ENCODE measurements around the gene KIF26A. TPM values are rescaled to one million over a fixed set of nuclear protein-coding genes. Genes with fewer than 3 reads are reported as not detected.

KIF26A gene
- total RNA-seq, 1 donor from 2014 or later: 32.6 TPM

DNA sequence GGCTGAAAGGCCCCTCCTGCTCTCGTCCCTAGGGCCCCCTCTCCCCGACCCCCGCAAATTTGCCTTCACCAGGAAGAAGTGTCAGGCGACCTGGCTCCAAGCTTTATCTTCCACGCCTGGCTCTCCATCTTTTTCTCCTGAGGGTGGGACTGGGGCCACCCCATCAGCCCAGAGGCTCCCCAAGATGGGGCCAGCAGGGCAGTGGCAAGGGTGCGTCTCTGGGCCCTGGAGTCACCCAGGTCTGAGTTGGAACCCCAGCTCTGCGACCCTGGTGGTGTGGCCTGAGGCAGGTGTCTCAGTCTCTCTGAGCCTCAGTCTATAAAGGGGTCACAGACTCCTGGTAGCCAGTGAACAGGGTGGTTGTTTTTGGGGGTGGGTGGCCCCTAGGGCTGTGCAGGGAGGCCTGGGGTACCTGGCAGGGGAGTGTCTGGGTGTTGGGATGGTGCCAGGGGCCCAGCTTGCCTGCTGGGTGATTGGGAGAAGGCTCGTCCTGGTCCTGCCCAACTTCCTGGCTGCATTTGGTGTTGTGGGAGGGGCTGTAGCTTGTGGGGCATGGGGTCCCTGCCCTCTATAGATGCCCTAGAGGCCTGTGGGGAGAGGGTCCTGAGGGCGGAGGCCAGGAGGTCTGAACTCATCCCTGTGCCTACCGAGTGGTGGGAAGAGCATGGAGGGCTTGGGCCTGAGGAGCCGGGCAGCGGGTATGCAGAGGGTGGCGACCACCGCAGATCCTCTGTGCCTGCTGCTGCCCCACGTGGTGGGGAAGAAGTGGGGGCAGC is 7.6 kb downstream of the KIF26A start:
- Histone ChIP-seq H3K27me3 (no peaks in the 10 kb centered on the region), H3K27ac (no peak overlapping the region), H3K4me1 (no peaks in the 10 kb centered on the region), H3K9me3 (no peaks in the 10 kb centered on the region), H3K4me3 (no peak overlapping the region), H3K36me3 (no peaks in the 10 kb centered on the region)
- intact Hi-C loops (cut with DNase I): no loop called here
- TF ChIP-seq, protein P1, sequence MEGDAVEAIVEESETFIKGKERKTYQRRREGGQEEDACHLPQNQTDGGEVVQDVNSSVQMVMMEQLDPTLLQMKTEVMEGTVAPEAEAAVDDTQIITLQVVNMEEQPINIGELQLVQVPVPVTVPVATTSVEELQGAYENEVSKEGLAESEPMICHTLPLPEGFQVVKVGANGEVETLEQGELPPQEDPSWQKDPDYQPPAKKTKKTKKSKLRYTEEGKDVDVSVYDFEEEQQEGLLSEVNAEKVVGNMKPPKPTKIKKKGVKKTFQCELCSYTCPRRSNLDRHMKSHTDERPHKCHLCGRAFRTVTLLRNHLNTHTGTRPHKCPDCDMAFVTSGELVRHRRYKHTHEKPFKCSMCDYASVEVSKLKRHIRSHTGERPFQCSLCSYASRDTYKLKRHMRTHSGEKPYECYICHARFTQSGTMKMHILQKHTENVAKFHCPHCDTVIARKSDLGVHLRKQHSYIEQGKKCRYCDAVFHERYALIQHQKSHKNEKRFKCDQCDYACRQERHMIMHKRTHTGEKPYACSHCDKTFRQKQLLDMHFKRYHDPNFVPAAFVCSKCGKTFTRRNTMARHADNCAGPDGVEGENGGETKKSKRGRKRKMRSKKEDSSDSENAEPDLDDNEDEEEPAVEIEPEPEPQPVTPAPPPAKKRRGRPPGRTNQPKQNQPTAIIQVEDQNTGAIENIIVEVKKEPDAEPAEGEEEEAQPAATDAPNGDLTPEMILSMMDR (IDR thresholded peaks at IDR 0.05): no peak
- peak in 1 of 2 donors; percentile 54 for DNase-seq (ENCODE audit: low spot score in 2 of 2)

- TF ChIP-seq, protein P1 (IDR thresholded peaks at IDR 0.05): no peak
- DNase-seq (ENCODE audit: low spot score in 2 of 2): peak in 1 of 2 donors; percentile 46
- no peak overlapping the region for H3K27ac ChIP-seq
- no peak overlapping the region for H3K4me3 ChIP-seq
- H3K9me3 ChIP-seq: no peaks in the 10 kb centered on the region
- H3K27me3 ChIP-seq: no peaks in the 10 kb centered on the region
- H3K36me3 ChIP-seq: no peaks in the 10 kb centered on the region
- H3K4me1 ChIP-seq: no peaks in the 10 kb centered on the region
- intact Hi-C loops (cut with DNase I): no loop called here
Observed at GRCh38 chr14:104146651-104147345, 8.4 kb downstream of the KIF26A start.

- H3K4me3 ChIP-seq: no peak overlapping the region
- no peaks in the 10 kb centered on the region for H3K4me1 ChIP-seq
- no peak overlapping the region for H3K27ac ChIP-seq
- H3K9me3 ChIP-seq: no peaks in the 10 kb centered on the region
- no peaks in the 10 kb centered on the region for H3K27me3 ChIP-seq
- no peaks in the 10 kb centered on the region for H3K36me3 ChIP-seq
- DNase-seq (ENCODE audit: low spot score in 2 of 2): no peak
- TF ChIP-seq, protein P1 (IDR thresholded peaks at IDR 0.05): no peak
- intact Hi-C loops (cut with DNase I): no loop called here
Observed at GRCh38 chr14:104147346-104148125, 9.1 kb downstream of the KIF26A start.

- H3K4me3 ChIP-seq: no peak overlapping the region
- DNase-seq (ENCODE audit: low spot score in 2 of 2): no peak
- H3K27me3 ChIP-seq: no peaks in the 10 kb centered on the region
- H3K4me1 ChIP-seq: no peaks in the 10 kb centered on the region
- TF ChIP-seq, protein P1 (IDR thresholded peaks at IDR 0.05): no peak
- intact Hi-C loops (cut with DNase I): no loop called here
- no peaks in the 10 kb centered on the region for H3K9me3 ChIP-seq
- H3K27ac ChIP-seq: no peak overlapping the region
- H3K36me3 ChIP-seq: no peaks in the 10 kb centered on the region
Observed at GRCh38 chr14:104148433-104149277, 10.3 kb downstream of the KIF26A start.

GRCh38 chr14:104149278-104149595 is 10.8 kb downstream of the KIF26A start:
- Histone ChIP-seq H3K9me3 (no peaks in the 10 kb centered on the region), H3K36me3 (no peaks in the 10 kb centered on the region), H3K27me3 (no peaks in the 10 kb centered on the region), H3K4me3 (no peak overlapping the region), H3K27ac (no peak overlapping the region), H3K4me1 (no peaks in the 10 kb centered on the region)
- no peak for DNase-seq (ENCODE audit: low spot score in 2 of 2)
- TF ChIP-seq, protein P1 (IDR thresholded peaks at IDR 0.05): no peak
- intact Hi-C loops (cut with DNase I): no loop called here
